Measurements from ENCODE around the gene SND1.

Gene SND1

GRCh38 chr7:127888825-127889224 lies 236.8 kb downstream of the SND1 start:
- no peak for DNase-seq (ENCODE audit: low spot score)
- no peak overlapping the region for H3K27ac ChIP-seq
- no peak for TF ChIP-seq CTCF (IDR thresholded peaks at IDR 0.05)
- H3K4me3 ChIP-seq, result no peak overlapping the region

GRCh38 chr7:127889677-127890076 lies 237.7 kb downstream of the SND1 start:
- H3K4me3 ChIP-seq, result no peak overlapping the region
- DNase-seq (ENCODE audit: low spot score), result no peak
- TF ChIP-seq CTCF (IDR thresholded peaks at IDR 0.05), result no peak
- no peak overlapping the region for H3K27ac ChIP-seq

GRCh38 chr7:127890726-127891125 lies 238.7 kb downstream of the SND1 start:
- no peak overlapping the region for H3K27ac ChIP-seq
- no peak for TF ChIP-seq CTCF (IDR thresholded peaks at IDR 0.05)
- H3K4me3 ChIP-seq, result no peak overlapping the region
- DNase-seq (ENCODE audit: low spot score), result no peak

GRCh38 chr7:127891144-127891543 lies 239.2 kb downstream of the SND1 start:
- Histone ChIP-seq H3K4me3 (no peak overlapping the region), H3K27ac (no peak overlapping the region)
- TF ChIP-seq CTCF (IDR thresholded peaks at IDR 0.05), result no peak
- DNase-seq (ENCODE audit: low spot score), result no peak

- TF ChIP-seq CTCF (IDR thresholded peaks at IDR 0.05), result no peak
- Histone ChIP-seq H3K27ac (no peak overlapping the region), H3K4me3 (no peak overlapping the region)
- DNase-seq (ENCODE audit: low spot score), result no peak
Measured at GRCh38 chr7:127891854-127892438, 240.0 kb downstream of the SND1 start.

- no peak for TF ChIP-seq CTCF (IDR thresholded peaks at IDR 0.05)
- no peak overlapping the region for H3K27ac ChIP-seq
- no peak overlapping the region for H3K4me3 ChIP-seq
- DNase-seq (ENCODE audit: low spot score), result no peak
Measured at GRCh38 chr7:127892488-127893314, 240.7 kb downstream of the SND1 start.

GRCh38 chr7:127893547-127893946 lies 241.6 kb downstream of the SND1 start:
- H3K4me3 ChIP-seq, result no peak overlapping the region
- no peak overlapping the region for H3K27ac ChIP-seq
- TF ChIP-seq CTCF (IDR thresholded peaks at IDR 0.05), result no peak
- no peak for DNase-seq (ENCODE audit: low spot score)
